DOHH2 (cell line): Measurements from ENCODE around the gene PALLD.

ENCODE experiments used
- H3F3A ChIP-seq: fragments of 200-600 bp; sonication (generic), shearing (Covaris generic); 2 replicates; pipeline ENCODE4 v1.6.0; 2016; ENCODE audit warnings: antibody characterized with exemption, mild to moderate bottlenecking; ENCODE audit not compliant: control insufficient read depth, insufficient read depth
- H3K27ac ChIP-seq: fragments of 200-600 bp; sonication (generic); 2 replicates; pipeline ENCODE4 v1.5.1; 2014; ENCODE audit warnings: low read depth, mild to moderate bottlenecking, low read length, moderate library complexity
- H3K27me3 ChIP-seq: fragments of 200-600 bp; sonication (generic); 2 replicates; pipeline ENCODE4 v1.6.1; 2014; ENCODE audit warnings: mild to moderate bottlenecking, low read length, mixed read lengths; ENCODE audit not compliant: control insufficient read depth
- H3K36me3 ChIP-seq: fragments of 200-600 bp; sonication (generic); 2 replicates; pipeline ENCODE4 v1.6.1; 2014; ENCODE audit warnings: mild to moderate bottlenecking, low read length, moderate library complexity, mixed read lengths; ENCODE audit not compliant: control insufficient read depth
- H3K4me1 ChIP-seq: fragments of 200-600 bp; sonication (generic); 2 replicates; pipeline ENCODE4 v1.6.1; 2014; ENCODE audit warnings: mild to moderate bottlenecking, low read length, mixed read lengths; ENCODE audit not compliant: control insufficient read depth
- H3K4me2 ChIP-seq: fragments of 200-600 bp; sonication (generic); 2 replicates; pipeline ENCODE4 v1.6.0; 2014; ENCODE audit warnings: mild to moderate bottlenecking, low read length, moderate library complexity
- H3K4me3 ChIP-seq: fragments of 200-600 bp; sonication (generic); 2 replicates; pipeline ENCODE4 v1.5.1; 2014; ENCODE audit warnings: mild to moderate bottlenecking, low read length, mixed read lengths
- H3K79me2 ChIP-seq: fragments of 200-600 bp; sonication (generic); 2 replicates; pipeline ENCODE4 v1.6.1; 2014; ENCODE audit warnings: mild to moderate bottlenecking, low read length, mixed read lengths; ENCODE audit not compliant: control insufficient read depth
- H3K9me2 ChIP-seq: fragments of 200-600 bp; sonication (generic); replicated peaks from 2 replicates; pipeline ENCODE4 v1.6.1; 2014; ENCODE audit warnings: mild to moderate bottlenecking, low read length, mixed read lengths; ENCODE audit not compliant: control insufficient read depth
- H3K9me3 ChIP-seq: fragments of 200-600 bp; sonication (generic); 2 replicates; pipeline ENCODE4 v1.6.1; 2014; ENCODE audit warnings: antibody characterized with exemption, low read length, mixed read lengths; ENCODE audit not compliant: control insufficient read depth, insufficient read depth
- H4K20me1 ChIP-seq: fragments of 200-600 bp; sonication (generic); 2 replicates; pipeline ENCODE4 v1.6.0; 2014; ENCODE audit warnings: low read depth, mild to moderate bottlenecking, antibody characterized with exemption, low read length, moderate library complexity; ENCODE audit not compliant: control insufficient read depth, insufficient read depth
- CTCF ChIP-seq: fragments of 200-600 bp; sonication (generic); IDR thresholded peaks from one replicate; pipeline ENCODE4 v1.5.1; 2014; ENCODE audit warnings: antibody characterized with exemption, mild to moderate bottlenecking, low read depth, low read length; ENCODE audit not compliant: poor library complexity, severe bottlenecking
- EZH2phosphoT487 ChIP-seq: fragments of 200-600 bp; sonication (generic); IDR thresholded peaks from 2 replicates; pipeline ENCODE4 v1.6.1; 2017; ENCODE audit warnings: borderline replicate concordance, mild to moderate bottlenecking, antibody characterized with exemption, low read length, moderate library complexity, mixed read lengths

The PALLD gene

GRCh38 chr4:168648494-168648893 is 151.6 kb downstream of the PALLD start:
- Histone ChIP-seq H3K27ac (no peak overlapping the region), H4K20me1 (no peaks in the 10 kb centered on the region), H3K9me3 (no peaks in the 10 kb centered on the region), H3K36me3 (no peaks in the 10 kb centered on the region), H3K4me2 (no peak overlapping the region), H3K4me3 (no peak overlapping the region), H3K27me3 (no peaks in the 10 kb centered on the region), H3K9me2 (no peaks in the 10 kb centered on the region), H3K4me1 (no peaks in the 10 kb centered on the region), H3F3A (no peaks in the 10 kb centered on the region), H3K79me2 (no peaks in the 10 kb centered on the region)
- TF ChIP-seq CTCF, result no peak
- no peak for TF ChIP-seq EZH2phosphoT487

- no peak overlapping the region for H3K27ac ChIP-seq
- no peaks in the 10 kb centered on the region for H3K36me3 ChIP-seq
- TF ChIP-seq CTCF (no peak), EZH2phosphoT487 (no peak)
- no peaks in the 10 kb centered on the region for H4K20me1 ChIP-seq
- H3K4me3 ChIP-seq, result no peak overlapping the region
- no peaks in the 10 kb centered on the region for H3K79me2 ChIP-seq
- H3K4me1 ChIP-seq, result no peaks in the 10 kb centered on the region
- H3K27me3 ChIP-seq, result no peaks in the 10 kb centered on the region
- H3K4me2 ChIP-seq, result no peak overlapping the region
- no peaks in the 10 kb centered on the region for H3F3A ChIP-seq
- H3K9me2 ChIP-seq, result no peaks in the 10 kb centered on the region
- no peaks in the 10 kb centered on the region for H3K9me3 ChIP-seq
Measured at GRCh38 chr4:168648929-168649328, 152.1 kb downstream of the PALLD start.

- H3K36me3 ChIP-seq, result no peaks in the 10 kb centered on the region
- no peaks in the 10 kb centered on the region for H3K27me3 ChIP-seq
- no peaks in the 10 kb centered on the region for H4K20me1 ChIP-seq
- H3K9me2 ChIP-seq, result no peaks in the 10 kb centered on the region
- H3K9me3 ChIP-seq, result no peaks in the 10 kb centered on the region
- H3F3A ChIP-seq, result no peaks in the 10 kb centered on the region
- no peaks in the 10 kb centered on the region for H3K79me2 ChIP-seq
- H3K4me2 ChIP-seq, result no peak overlapping the region
- no peak for TF ChIP-seq EZH2phosphoT487
- TF ChIP-seq CTCF, result no peak
- no peaks in the 10 kb centered on the region for H3K4me1 ChIP-seq
- H3K27ac ChIP-seq, result no peak overlapping the region
- H3K4me3 ChIP-seq, result no peak overlapping the region
Measured at GRCh38 chr4:168651374-168651773, 154.5 kb downstream of the PALLD start.

- H3K9me3 ChIP-seq, result no peaks in the 10 kb centered on the region
- no peaks in the 10 kb centered on the region for H4K20me1 ChIP-seq
- H3K4me3 ChIP-seq, result no peak overlapping the region
- H3K9me2 ChIP-seq, result no peaks in the 10 kb centered on the region
- H3K4me1 ChIP-seq, result no peaks in the 10 kb centered on the region
- no peaks in the 10 kb centered on the region for H3K27me3 ChIP-seq
- TF ChIP-seq CTCF, result no peak
- no peak for TF ChIP-seq EZH2phosphoT487
- H3K4me2 ChIP-seq, result no peak overlapping the region
- no peaks in the 10 kb centered on the region for H3K36me3 ChIP-seq
- no peaks in the 10 kb centered on the region for H3K79me2 ChIP-seq
- no peaks in the 10 kb centered on the region for H3F3A ChIP-seq
- no peak overlapping the region for H3K27ac ChIP-seq
Measured at GRCh38 chr4:168651864-168652263, 155.0 kb downstream of the PALLD start.
